Prostate gland (tissue), 2 donors: ENCODE measurements around the gene RYR3.

Experiments
- POLR2A ChIP-seq: fragments of 450-650 bp; IDR thresholded peaks from one replicate; pipeline ENCODE4 v1.6.1; 2016; ENCODE audit warnings: antibody characterized with exemption, mild to moderate bottlenecking
- POLR2AphosphoS5 ChIP-seq: sonication (generic); formaldehyde crosslinking; IDR thresholded peaks from one replicate; pipeline ENCODE4 v1.6.1; 2017; ENCODE audit warnings: antibody characterized with exemption
- TF ChIP-seq, protein P1 (sequence below), 4 experiments: fragments of 200-600 bp in 2 of 4; fragments of 450-650 bp in 2 of 4; sonication (generic) in 2 of 4; IDR thresholded peaks; 1 replicate in 3 of 4; 2 replicates in 1 of 4; pipeline ENCODE4 v1.5.1; 2016 to 2019; ENCODE audit warnings: antibody characterized with exemption in 4 of 4, mild to moderate bottlenecking in 2 of 4, moderate library complexity in 2 of 4

DNA sequence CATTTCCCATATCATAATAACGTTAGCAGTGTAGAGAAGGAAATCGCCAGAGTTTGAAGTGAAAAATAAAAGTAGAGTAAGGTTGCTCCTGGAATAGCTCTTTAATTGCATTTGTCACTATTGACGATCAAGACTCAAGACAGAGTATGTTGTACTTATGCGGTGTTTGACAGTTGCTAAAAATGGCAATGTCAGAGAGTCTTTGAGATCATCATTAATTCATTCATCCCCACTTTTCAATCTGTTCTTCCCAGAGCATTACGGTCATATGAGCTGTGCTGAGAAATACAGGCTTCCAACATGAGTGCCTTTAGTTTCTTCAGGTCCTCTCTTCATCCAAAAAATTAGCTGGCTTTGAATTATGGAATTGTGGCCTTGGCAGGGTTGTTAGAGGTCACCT lies 483.7 kb downstream of the RYR3 start:
- TF ChIP-seq POLR2A: no peak
- TF ChIP-seq, protein P1, sequence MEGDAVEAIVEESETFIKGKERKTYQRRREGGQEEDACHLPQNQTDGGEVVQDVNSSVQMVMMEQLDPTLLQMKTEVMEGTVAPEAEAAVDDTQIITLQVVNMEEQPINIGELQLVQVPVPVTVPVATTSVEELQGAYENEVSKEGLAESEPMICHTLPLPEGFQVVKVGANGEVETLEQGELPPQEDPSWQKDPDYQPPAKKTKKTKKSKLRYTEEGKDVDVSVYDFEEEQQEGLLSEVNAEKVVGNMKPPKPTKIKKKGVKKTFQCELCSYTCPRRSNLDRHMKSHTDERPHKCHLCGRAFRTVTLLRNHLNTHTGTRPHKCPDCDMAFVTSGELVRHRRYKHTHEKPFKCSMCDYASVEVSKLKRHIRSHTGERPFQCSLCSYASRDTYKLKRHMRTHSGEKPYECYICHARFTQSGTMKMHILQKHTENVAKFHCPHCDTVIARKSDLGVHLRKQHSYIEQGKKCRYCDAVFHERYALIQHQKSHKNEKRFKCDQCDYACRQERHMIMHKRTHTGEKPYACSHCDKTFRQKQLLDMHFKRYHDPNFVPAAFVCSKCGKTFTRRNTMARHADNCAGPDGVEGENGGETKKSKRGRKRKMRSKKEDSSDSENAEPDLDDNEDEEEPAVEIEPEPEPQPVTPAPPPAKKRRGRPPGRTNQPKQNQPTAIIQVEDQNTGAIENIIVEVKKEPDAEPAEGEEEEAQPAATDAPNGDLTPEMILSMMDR (IDR thresholded peaks at IDR 0.05): no peak
- TF ChIP-seq POLR2AphosphoS5: no peak
